ENCODE measurements around the gene LBP. TPM values are rescaled to one million over a fixed set of nuclear protein-coding genes. Genes with fewer than 3 reads are reported as not detected.

The LBP gene
- total RNA-seq, 1 experiment from 2014 or later, result 0.37 TPM

- Mint-ChIP-seq H3K4me3 (no peak overlapping the region), H3K27ac (no peak overlapping the region), H3K27me3 (ENCODE audit: low read depth) (peaks cover 2% of the 10 kb centered on the region), H3K4me1 (no peaks in the 10 kb centered on the region), H3K9me3 (no peaks in the 10 kb centered on the region), H3K36me3 (no peaks in the 10 kb centered on the region)
- ATAC-seq (no peak), DNase-seq (ENCODE audit: low spot score) (no peak)
- CTCF ChIA-PET, result interaction anchor here (0.6 to 4.7 kb wide), 5 partner anchors 16 to 99 kb away, joined by 3 to 14 read pairs (median 4); no protein-coding TSS in a partner anchor
- TF ChIP-seq, protein P1, sequence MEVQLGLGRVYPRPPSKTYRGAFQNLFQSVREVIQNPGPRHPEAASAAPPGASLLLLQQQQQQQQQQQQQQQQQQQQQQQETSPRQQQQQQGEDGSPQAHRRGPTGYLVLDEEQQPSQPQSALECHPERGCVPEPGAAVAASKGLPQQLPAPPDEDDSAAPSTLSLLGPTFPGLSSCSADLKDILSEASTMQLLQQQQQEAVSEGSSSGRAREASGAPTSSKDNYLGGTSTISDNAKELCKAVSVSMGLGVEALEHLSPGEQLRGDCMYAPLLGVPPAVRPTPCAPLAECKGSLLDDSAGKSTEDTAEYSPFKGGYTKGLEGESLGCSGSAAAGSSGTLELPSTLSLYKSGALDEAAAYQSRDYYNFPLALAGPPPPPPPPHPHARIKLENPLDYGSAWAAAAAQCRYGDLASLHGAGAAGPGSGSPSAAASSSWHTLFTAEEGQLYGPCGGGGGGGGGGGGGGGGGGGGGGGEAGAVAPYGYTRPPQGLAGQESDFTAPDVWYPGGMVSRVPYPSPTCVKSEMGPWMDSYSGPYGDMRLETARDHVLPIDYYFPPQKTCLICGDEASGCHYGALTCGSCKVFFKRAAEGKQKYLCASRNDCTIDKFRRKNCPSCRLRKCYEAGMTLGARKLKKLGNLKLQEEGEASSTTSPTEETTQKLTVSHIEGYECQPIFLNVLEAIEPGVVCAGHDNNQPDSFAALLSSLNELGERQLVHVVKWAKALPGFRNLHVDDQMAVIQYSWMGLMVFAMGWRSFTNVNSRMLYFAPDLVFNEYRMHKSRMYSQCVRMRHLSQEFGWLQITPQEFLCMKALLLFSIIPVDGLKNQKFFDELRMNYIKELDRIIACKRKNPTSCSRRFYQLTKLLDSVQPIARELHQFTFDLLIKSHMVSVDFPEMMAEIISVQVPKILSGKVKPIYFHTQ (CRISPR knock-in tag; IDR thresholded peaks at IDR 0.05), result no peak
- TF ChIP-seq PREB (CRISPR knock-in tag; IDR thresholded peaks at IDR 0.05; ENCODE audit: borderline replicate concordance) (no peak), CBFB (CRISPR knock-in tag; IDR thresholded peaks at IDR 0.05; ENCODE audit: low read depth) (no peak), ZNF512 (CRISPR knock-in tag; IDR thresholded peaks at IDR 0.05; ENCODE audit: borderline replicate concordance) (no peak), ATF3 (CRISPR knock-in tag; conservative IDR thresholded peaks at IDR 0.05) (no peak), ZNF232 (CRISPR knock-in tag; IDR thresholded peaks at IDR 0.05) (no peak), NFYB (CRISPR knock-in tag; conservative IDR thresholded peaks at IDR 0.05; ENCODE audit: low read depth) (no peak), ZNF423 (CRISPR knock-in tag; IDR thresholded peaks at IDR 0.05) (no peak), IRF2 (CRISPR knock-in tag; IDR thresholded peaks at IDR 0.05; ENCODE audit: borderline replicate concordance, low read depth) (no peak), ATF2 (CRISPR knock-in tag; IDR thresholded peaks at IDR 0.05; ENCODE audit: borderline replicate concordance, low read depth) (no peak), E2F4 (CRISPR knock-in tag; IDR thresholded peaks at IDR 0.05; ENCODE audit: borderline replicate concordance, low read depth) (no peak), ELF4 (CRISPR knock-in tag; IDR thresholded peaks at IDR 0.05; ENCODE audit: low read depth) (no peak), IRF1 (CRISPR knock-in tag; IDR thresholded peaks at IDR 0.05) (no peak), TEAD1 (CRISPR knock-in tag; IDR thresholded peaks at IDR 0.05) (no peak), SOX15 (CRISPR knock-in tag; IDR thresholded peaks at IDR 0.05) (no peak), HMGXB4 (CRISPR knock-in tag; IDR thresholded peaks at IDR 0.05) (no peak), MXD4 (CRISPR knock-in tag; IDR thresholded peaks at IDR 0.05; ENCODE audit: borderline replicate concordance) (no peak)
- TF ChIP-seq, protein P2, sequence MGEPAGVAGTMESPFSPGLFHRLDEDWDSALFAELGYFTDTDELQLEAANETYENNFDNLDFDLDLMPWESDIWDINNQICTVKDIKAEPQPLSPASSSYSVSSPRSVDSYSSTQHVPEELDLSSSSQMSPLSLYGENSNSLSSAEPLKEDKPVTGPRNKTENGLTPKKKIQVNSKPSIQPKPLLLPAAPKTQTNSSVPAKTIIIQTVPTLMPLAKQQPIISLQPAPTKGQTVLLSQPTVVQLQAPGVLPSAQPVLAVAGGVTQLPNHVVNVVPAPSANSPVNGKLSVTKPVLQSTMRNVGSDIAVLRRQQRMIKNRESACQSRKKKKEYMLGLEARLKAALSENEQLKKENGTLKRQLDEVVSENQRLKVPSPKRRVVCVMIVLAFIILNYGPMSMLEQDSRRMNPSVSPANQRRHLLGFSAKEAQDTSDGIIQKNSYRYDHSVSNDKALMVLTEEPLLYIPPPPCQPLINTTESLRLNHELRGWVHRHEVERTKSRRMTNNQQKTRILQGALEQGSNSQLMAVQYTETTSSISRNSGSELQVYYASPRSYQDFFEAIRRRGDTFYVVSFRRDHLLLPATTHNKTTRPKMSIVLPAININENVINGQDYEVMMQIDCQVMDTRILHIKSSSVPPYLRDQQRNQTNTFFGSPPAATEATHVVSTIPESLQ (CRISPR knock-in tag; IDR thresholded peaks at IDR 0.05), result no peak
- TF ChIP-seq, protein P3, sequence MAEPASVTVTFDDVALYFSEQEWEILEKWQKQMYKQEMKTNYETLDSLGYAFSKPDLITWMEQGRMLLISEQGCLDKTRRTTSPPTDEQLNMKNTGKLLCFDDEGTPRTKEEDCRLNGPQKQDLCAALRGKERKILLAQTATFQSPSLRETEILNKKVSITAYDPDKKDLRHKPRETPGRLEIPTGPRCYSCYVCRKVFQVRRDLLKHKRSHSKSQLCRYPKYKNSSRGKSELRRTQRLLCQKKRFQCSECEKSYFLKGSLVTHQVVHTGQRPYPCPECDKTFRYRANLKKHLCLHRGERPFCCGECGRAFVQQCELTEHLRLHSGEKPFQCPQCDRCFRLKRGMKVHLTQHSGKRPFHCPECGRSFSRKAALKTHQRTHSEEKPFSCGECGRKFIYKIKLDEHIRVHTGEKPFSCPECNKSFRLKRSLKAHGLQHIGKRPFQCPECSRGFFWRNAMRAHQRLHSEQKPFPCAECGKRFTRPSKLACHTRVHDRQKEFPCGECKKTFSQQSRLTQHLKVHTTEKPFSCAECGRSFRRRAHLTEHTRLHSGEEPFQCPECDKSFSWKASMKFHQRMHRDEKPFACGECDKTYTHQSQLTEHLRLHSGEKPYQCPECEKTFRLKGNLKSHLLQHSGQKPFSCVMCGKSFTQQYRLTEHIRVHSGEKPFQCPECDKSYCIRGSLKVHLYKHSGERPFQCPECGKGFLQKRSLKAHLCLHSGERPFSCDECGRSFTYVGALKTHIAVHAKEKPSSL (CRISPR knock-in tag; conservative IDR thresholded peaks at IDR 0.05), result no peak
- TF ChIP-seq, protein P4, sequence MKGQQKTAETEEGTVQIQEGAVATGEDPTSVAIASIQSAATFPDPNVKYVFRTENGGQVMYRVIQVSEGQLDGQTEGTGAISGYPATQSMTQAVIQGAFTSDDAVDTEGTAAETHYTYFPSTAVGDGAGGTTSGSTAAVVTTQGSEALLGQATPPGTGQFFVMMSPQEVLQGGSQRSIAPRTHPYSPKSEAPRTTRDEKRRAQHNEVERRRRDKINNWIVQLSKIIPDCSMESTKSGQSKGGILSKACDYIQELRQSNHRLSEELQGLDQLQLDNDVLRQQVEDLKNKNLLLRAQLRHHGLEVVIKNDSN (CRISPR knock-in tag; IDR thresholded peaks at IDR 0.05), result no peak
- POLR2A ChIA-PET, result no interaction called here
Observed at GRCh38 chr20:38320221-38320620, 26.1 kb upstream of the LBP start.

All from WTC11 (cell line).